H1 (cell line): Measurements from ENCODE around the gene ROR1. TPM values are rescaled to one million over a fixed set of nuclear protein-coding genes. Genes with fewer than 3 reads are reported as not detected.

Experiments used
- CTCF ChIA-PET: fragments of 300-600 bp; sonication (Branson Sonifier 250); formaldehyde crosslinking; loops from one replicate; lab custom pipeline; 2021; ENCODE audit not compliant: partially characterized antibody; lab: Charles Lee
- POLR2A ChIA-PET: fragments of 300-600 bp; sonication (Branson Sonifier 250); formaldehyde crosslinking; loops from one replicate; lab custom pipeline; 2021; ENCODE audit warnings: inconsistent platforms; ENCODE audit not compliant: partially characterized antibody; lab: Charles Lee
- DNase-seq, 2 experiments: peaks; one replicate each; pipeline versions ENCODE4 v3.0.0 to v3.0.0-alpha.2; 2010 to 2022; ENCODE audit warnings: low spot score in 2 of 2, low read depth in 1 of 2, mixed read lengths in 1 of 2
- FAIRE-seq: peaks from 2 replicates; lab custom pipeline; 2011; peaks lifted over from hg19 to GRCh38; lab: Jason Lieb, UNC
- H2AFZ ChIP-seq: 2 replicates; pipeline ENCODE4 v1.8.1; 2012; ENCODE audit warnings: low read length, inconsistent platforms
- H2AK5ac ChIP-seq: 2 replicates; pipeline ENCODE4 v1.6.1; 2013; ENCODE audit warnings: low read depth, low read length
- H2BK120ac ChIP-seq: replicated peaks from 2 replicates; pipeline ENCODE3; 2013; ENCODE audit warnings: low read depth, low read length, inconsistent platforms
- H2BK12ac ChIP-seq: 2 replicates; pipeline ENCODE4 v1.6.1; 2013; ENCODE audit warnings: low read depth, low read length
- H2BK15ac ChIP-seq: 2 replicates; pipeline ENCODE4 v1.6.1; 2013; ENCODE audit warnings: low read length
- H2BK20ac ChIP-seq: 2 replicates; pipeline ENCODE4 v1.6.1; 2013; ENCODE audit warnings: low read length
- H2BK5ac ChIP-seq: 2 replicates; pipeline ENCODE4 v1.6.1; 2013; ENCODE audit warnings: low read depth, low read length
- H3K14ac ChIP-seq: 2 replicates; pipeline ENCODE4 v1.6.1; 2013; ENCODE audit warnings: inconsistent platforms; ENCODE audit not compliant: insufficient read length
- H3K18ac ChIP-seq: 2 replicates; pipeline ENCODE4 v1.6.1; 2013; ENCODE audit warnings: low read length; ENCODE audit errors: extremely low read depth
- H3K23ac ChIP-seq: 2 replicates; pipeline ENCODE4 v1.6.1; 2013; ENCODE audit warnings: inconsistent platforms; ENCODE audit not compliant: insufficient read length
- H3K23me2 ChIP-seq: 2 replicates; pipeline ENCODE4 v1.6.1; 2013; ENCODE audit warnings: low read depth, low read length
- H3K27ac ChIP-seq: 2 replicates; pipeline ENCODE4 v1.6.1; 2011; ENCODE audit warnings: low read depth, low read length, inconsistent platforms
- H3K27me3 ChIP-seq, 4 experiments: replicated peaks in 1 of 4; 1 replicate in 1 of 4; 2 replicates in 3 of 4; pipeline versions ENCODE4 v1.6.1 to v1.8.1; 2011 to 2013; ENCODE audit warnings: low read length in 3 of 4, mild to moderate bottlenecking in 3 of 4, inconsistent platforms in 2 of 4, mixed read lengths in 2 of 4, moderate library complexity in 1 of 4; ENCODE audit not compliant: control insufficient read depth in 3 of 4, insufficient read depth in 3 of 4; ENCODE audit errors: extremely low read depth in 1 of 4
- H3K36me3 ChIP-seq, 4 experiments: 2 replicates each; pipeline versions ENCODE4 v1.6.1 to v1.8.1; 2011 to 2013; ENCODE audit warnings: mild to moderate bottlenecking in 4 of 4, low read length in 3 of 4, moderate library complexity in 2 of 4, control low read depth in 1 of 4, inconsistent platforms in 1 of 4; ENCODE audit not compliant: insufficient read depth in 4 of 4, control insufficient read depth in 2 of 4
- H3K4ac ChIP-seq: replicated peaks from 2 replicates; pipeline ENCODE3; 2013; ENCODE audit warnings: low read length, low read depth, mixed read lengths, inconsistent platforms; ENCODE audit not compliant: insufficient read length
- H3K4me1 ChIP-seq, 4 experiments: replicated peaks in 1 of 4; 1 replicate in 1 of 4; 2 replicates in 3 of 4; pipeline versions ENCODE4 v1.6.1 to v1.8.1; 2011 to 2013; ENCODE audit warnings: low read length in 3 of 4, inconsistent platforms in 2 of 4, mixed read lengths in 1 of 4; ENCODE audit not compliant: insufficient read depth in 4 of 4, control insufficient read depth in 3 of 4
- H3K4me2 ChIP-seq, 2 experiments: 2 replicates each; pipeline versions ENCODE4 v1.6.1 to v1.8.1; 2011 to 2013; ENCODE audit warnings: low read depth in 2 of 2, low read length in 2 of 2, control low read depth in 1 of 2, inconsistent platforms in 1 of 2, mild to moderate bottlenecking in 1 of 2; ENCODE audit not compliant: insufficient read depth in 1 of 2
- H3K4me3 ChIP-seq, 4 experiments: fragments of 200-600, 300-600 bp in 1 of 4; sonication (generic), shearing (Covaris generic), sonication (Bioruptor Twin) in 1 of 4; 2 replicates each; pipeline versions ENCODE4 v1.5.1 to v1.8.1; 2011 to 2016; ENCODE audit warnings: low read length in 4 of 4, low read depth in 3 of 4, control low read depth in 2 of 4, inconsistent platforms in 2 of 4, mild to moderate bottlenecking in 2 of 4, mixed read lengths in 1 of 4, moderate library complexity in 1 of 4; ENCODE audit not compliant: insufficient read depth in 2 of 4; ENCODE audit errors: extremely low read depth in 1 of 4
- H3K56ac ChIP-seq: replicated peaks from 2 replicates; pipeline ENCODE3; 2013; ENCODE audit warnings: low read depth, mild to moderate bottlenecking, mixed read lengths, low read length, inconsistent platforms; ENCODE audit not compliant: insufficient read length
- H3K79me1 ChIP-seq: 2 replicates; pipeline ENCODE4 v1.6.1; 2013; ENCODE audit warnings: low read depth, low read length, control low read depth
- H3K79me2 ChIP-seq, 2 experiments: 2 replicates each; pipeline versions ENCODE4 v1.6.1 to v1.8.1; 2012 to 2013; ENCODE audit warnings: low read length in 2 of 2, mild to moderate bottlenecking in 2 of 2, inconsistent platforms in 1 of 2; ENCODE audit not compliant: insufficient read depth in 2 of 2, control insufficient read depth in 1 of 2
- H3K9ac ChIP-seq, 4 experiments: replicated peaks in 1 of 4; 1 replicate in 1 of 4; 2 replicates in 3 of 4; pipeline versions ENCODE4 v1.6.1 to v1.8.1; 2011 to 2013; ENCODE audit warnings: low read depth in 3 of 4, low read length in 3 of 4, control low read depth in 2 of 4, mild to moderate bottlenecking in 2 of 4, moderate library complexity in 2 of 4, inconsistent platforms in 1 of 4; ENCODE audit errors: extremely low read depth in 1 of 4
- H3K9me3 ChIP-seq, 2 experiments: 2 replicates each; pipeline versions ENCODE4 v1.6.1 to v1.8.1; 2012 to 2013; ENCODE audit warnings: mild to moderate bottlenecking in 2 of 2, moderate library complexity in 2 of 2, control low read depth in 1 of 2, inconsistent platforms in 1 of 2, low read depth in 1 of 2, low read length in 1 of 2, mixed read lengths in 1 of 2; ENCODE audit not compliant: insufficient read depth in 2 of 2
- H4K20me1 ChIP-seq, 2 experiments: replicated peaks in 1 of 2; 2 replicates each; pipeline versions ENCODE3 to v1.8.1; 2011 to 2013; ENCODE audit warnings: inconsistent platforms in 2 of 2, low read length in 2 of 2, mild to moderate bottlenecking in 1 of 2; ENCODE audit not compliant: insufficient read depth in 2 of 2, control insufficient read depth in 1 of 2
- H4K5ac ChIP-seq: 2 replicates; pipeline ENCODE4 v1.6.1; 2013; ENCODE audit warnings: low read length, low read depth, mixed read lengths, inconsistent platforms; ENCODE audit not compliant: insufficient read length
- H4K8ac ChIP-seq: 2 replicates; pipeline ENCODE4 v1.8.0; 2013; ENCODE audit warnings: mild to moderate bottlenecking, moderate library complexity, low read length, inconsistent platforms; ENCODE audit not compliant: insufficient read depth; ENCODE audit errors: extremely low read depth
- H4K91ac ChIP-seq: replicated peaks from 2 replicates; pipeline ENCODE3; 2013; ENCODE audit warnings: low read length, mixed read lengths, inconsistent platforms; ENCODE audit not compliant: insufficient read length
- BACH1 ChIP-seq: IDR thresholded peaks from 2 replicates; pipeline ENCODE4 v1.6.1; 2012; ENCODE audit warnings: low read length, improper control_type of control experiment
- BCL11A ChIP-seq, 2 experiments: IDR thresholded peaks; one replicate each; pipeline ENCODE4 v1.6.1; 2011; ENCODE audit warnings: low read depth in 2 of 2, low read length in 2 of 2, mild to moderate bottlenecking in 2 of 2
- FOSL1 ChIP-seq: IDR thresholded peaks from 2 replicates; pipeline ENCODE4 v1.6.1; 2011; ENCODE audit warnings: mild to moderate bottlenecking, low read depth, low read length, moderate library complexity; ENCODE audit not compliant: insufficient read depth
- GABPA ChIP-seq: IDR thresholded peaks from 2 replicates; pipeline ENCODE4 v1.6.1; 2011; ENCODE audit warnings: mild to moderate bottlenecking, low read length, moderate library complexity, borderline replicate concordance; ENCODE audit not compliant: insufficient read depth
- HDAC6 ChIP-seq: IDR thresholded peaks from one replicate; pipeline ENCODE4 v1.7.1; 2012; ENCODE audit warnings: low read depth, mild to moderate bottlenecking, inconsistent platforms, low read length, moderate library complexity
- JUN ChIP-seq: IDR thresholded peaks from 2 replicates; pipeline ENCODE4 v1.6.1; 2011; ENCODE audit warnings: low read depth, mild to moderate bottlenecking, improper control_type of control experiment, low read length
- KDM1A ChIP-seq: fragments of 200-600, 300-600 bp; sonication (generic); IDR thresholded peaks from 2 replicates; pipeline ENCODE4 v1.7.1; 2016; ENCODE audit warnings: mild to moderate bottlenecking, low read length, borderline replicate concordance
- MAFK ChIP-seq: IDR thresholded peaks from 2 replicates; pipeline ENCODE4 v1.6.1; 2012; ENCODE audit warnings: low read depth, mild to moderate bottlenecking, improper control_type of control experiment, low read length
- POLR2A ChIP-seq, 2 experiments: IDR thresholded peaks; 1 replicate in 1 of 2; 2 replicates in 1 of 2; pipeline ENCODE4 v1.6.1; 2011; ENCODE audit warnings: low read depth in 2 of 2, low read length in 2 of 2, mild to moderate bottlenecking in 2 of 2; ENCODE audit errors: control extremely low read depth in 1 of 2
- RNF2 ChIP-seq: fragments of 200-900, 300-1000 bp; sonication (generic); IDR thresholded peaks from 2 replicates; pipeline ENCODE4 v1.7.1; 2016; ENCODE audit warnings: borderline replicate concordance, low read depth, mild to moderate bottlenecking, antibody characterized with exemption, low read length; ENCODE audit not compliant: poor library complexity, severe bottlenecking; ENCODE audit errors: missing control alignments
- RXRA ChIP-seq: IDR thresholded peaks from 2 replicates; pipeline ENCODE4 v1.6.1; 2011; ENCODE audit warnings: low read depth, mild to moderate bottlenecking, low read length, moderate library complexity; ENCODE audit not compliant: insufficient read depth
- WGBS, 2 experiments: shearing (Covaris generic) in 1 of 2; methylation state at CpG; one replicate each; pipeline versions ENCODE4 v1.1.6 to v1.1.7; 2013 to 2015; ENCODE audit warnings: low lambda C conversion rate in 2 of 2, mixed read lengths in 2 of 2, inconsistent platforms in 1 of 2, low coverage in 1 of 2, missing lambda C conversion rate in 1 of 2; ENCODE audit not compliant: insufficient replicate concordance in 2 of 2, insufficient coverage in 1 of 2, insufficient read length in 1 of 2; ENCODE audit errors: extremely low coverage in 1 of 2, missing lambda C conversion rate in 1 of 2; 5-methylcytosine and 5-hydroxymethylcytosine counted together
- polyA plus RNA-seq, 7 experiments: library from polyadenylated mRNA; depleted of rRNA in 3 of 7; stranded (reverse) in 5 of 7; unstranded in 2 of 7; fragments of >200 nt in 5 of 7; fragments of 200-250 nt in 2 of 7; gene quantifications; 1 replicate in 5 of 7; 2 replicates in 1 of 7; 4 replicates in 1 of 7; pipeline versions ENCODE4 v1.2.1 to v1.2.3, GENCODE V29; 2011 to 2013; ENCODE audit warnings: missing spikeins in 2 of 7, mixed read lengths in 2 of 7
- total RNA-seq: library from RNA; stranded (reverse); fragmentation: NEBNext Ultra II Directional; extraction: Animal tissue kit (Norgen Biotek cat#: 25700); gene quantifications from 2 replicates; pipeline ENCODE4 v1.2.1, GENCODE V29; 2021

ROR1 gene
- total and polyA plus RNA-seq, 2 of the 8 experiments (the other 6 are each of a cell fraction or from before 2014, with no cell fraction given) = 33.6 to 73.6 TPM

GRCh38 chr1:63849149-63849548 is 75.3 kb downstream of the ROR1 start:
- peaks cover 11% of the 10 kb centered on the region for H3K79me1 ChIP-seq
- H3K9me3 ChIP-seq = no peaks in the 10 kb centered on the region
- H3K56ac ChIP-seq = no peak overlapping the region
- no peak overlapping the region for H2BK12ac ChIP-seq
- H3K79me2 ChIP-seq = peaks cover 4 to 100% of the 10 kb centered on the region in 2 experiments; a peak in 3 of 4 replicates
- H2BK20ac ChIP-seq = no peak overlapping the region
- no peak overlapping the region for H3K4ac ChIP-seq
- no peak for DNase-seq
- no peak overlapping the region for H4K5ac ChIP-seq
- H2AFZ ChIP-seq = no peak overlapping the region
- no peak overlapping the region for H3K4me3 ChIP-seq
- no peak overlapping the region for H3K14ac ChIP-seq
- FAIRE-seq = no peak
- 53% methylated on average over 1 of the region's 1 CpG; no CpG with 5 or more reads in 1 of the 2 experiments for WGBS, 2 experiments
- H3K36me3 ChIP-seq = no peaks in the 10 kb centered on the region
- H2AK5ac ChIP-seq = no peak overlapping the region
- no peaks in the 10 kb centered on the region for H3K27me3 ChIP-seq
- H3K18ac ChIP-seq = no peak overlapping the region
- no peak overlapping the region for H2BK15ac ChIP-seq
- peaks cover 0 to 16% (median 6%) of the 10 kb centered on the region in 4 experiments; a peak in 3 of 7 replicates for H3K4me1 ChIP-seq
- no peak overlapping the region for H4K8ac ChIP-seq
- no peak overlapping the region for H4K91ac ChIP-seq
- H3K23me2 ChIP-seq = no peaks in the 10 kb centered on the region; the same call in 1 of the 2 replicates
- no peak overlapping the region for H3K4me2 ChIP-seq
- no peak overlapping the region for H3K27ac ChIP-seq
- CTCF ChIA-PET = interaction anchor here (1.0 to 2.1 kb wide), 5 partner anchors 11 to 157 kb away, joined by 3 to 7 read pairs (median 5); no protein-coding TSS in a partner anchor
- no peak overlapping the region for H2BK5ac ChIP-seq
- POLR2A ChIA-PET = interaction anchor here (1.2 to 1.9 kb wide), 3 partner anchors 15 to 74 kb away, joined by 3 to 6 read pairs (median 5); no protein-coding TSS in a partner anchor
- TF ChIP-seq HDAC6 = no peak
- no peak for TF ChIP-seq BCL11A (IDR thresholded peaks at IDR 0.05; ENCODE audit: low read depth in 2 of 2, low read length in 2 of 2)
- TF ChIP-seq RXRA = no peak
- TF ChIP-seq FOSL1 = no peak
- no peak for TF ChIP-seq RNF2
- no peak for TF ChIP-seq KDM1A
- no peak for TF ChIP-seq POLR2A (IDR thresholded peaks at IDR 0.05; ENCODE audit: control extremely low read depth in 1 of 2, low read depth in 2 of 2, low read length in 2 of 2)
- TF ChIP-seq BACH1 = no peak
- TF ChIP-seq MAFK = no peak
- no peak for TF ChIP-seq GABPA
- TF ChIP-seq JUN = no peak
- H3K23ac ChIP-seq = no peak overlapping the region
- H4K20me1 ChIP-seq = peaks cover 7% of the 10 kb centered on the region in 2 experiments
- no peak overlapping the region for H2BK120ac ChIP-seq
- H3K9ac ChIP-seq = no peak overlapping the region
